Upper lobe of left lung (tissue), 6 donors: ENCODE results near the gene ALAS2. TPM values are rescaled to one million over a fixed set of nuclear protein-coding genes. Genes with fewer than 3 reads are reported as not detected.

ENCODE experiments used
- ATAC-seq, 2 donors: fragments of 200-7000 bp; cut with Tn5 transposase; one replicate each; pipeline ENCODE4 v1.9.1; 2022; ENCODE audit warnings: mild to moderate bottlenecking in 2 of 2, moderate library complexity in 2 of 2; ENCODE audit not compliant: low FRiP score in 2 of 2
- DNase-seq, 2 donors: peaks; one replicate each; pipeline ENCODE4 v3.0.0-alpha.2; 2019 to 2020
- H3K27ac ChIP-seq, 4 donors: fragments of 200-600 bp; sonication (generic); one replicate each; pipeline ENCODE4 v1.5.1; 2016 to 2019
- H3K27me3 ChIP-seq, 4 donors: fragments of 200-600 bp; sonication (generic); one replicate each; pipeline ENCODE4 v1.5.1; 2017 to 2019
- H3K36me3 ChIP-seq, 4 donors: fragments of 200-600 bp; sonication (generic); one replicate each; pipeline ENCODE4 v1.5.1; 2016 to 2019
- H3K4me1 ChIP-seq, 4 donors: fragments of 200-600 bp; sonication (generic); one replicate each; pipeline ENCODE4 v1.5.1; 2018 to 2019
- H3K4me3 ChIP-seq, 4 donors: fragments of 200-600 bp; sonication (generic); one replicate each; pipeline ENCODE4 v1.5.1; 2017 to 2019; ENCODE audit warnings: mild to moderate bottlenecking in 2 of 4, moderate library complexity in 1 of 4
- H3K9me3 ChIP-seq, 4 donors: fragments of 200-600 bp; sonication (generic); one replicate each; pipeline ENCODE4 v1.5.1; 2018 to 2019
- CTCF ChIP-seq, 6 experiments: fragments of 450-650 bp in 4 of 6; fragments of 200-600 bp in 2 of 6; sonication (generic) in 2 of 6; IDR thresholded peaks; one replicate each; pipeline ENCODE4 v1.5.1; 2016 to 2019; ENCODE audit warnings: antibody characterized with exemption in 6 of 6
- EP300 ChIP-seq, 4 donors: sonication (generic); formaldehyde crosslinking; IDR thresholded peaks; one replicate each; pipeline ENCODE4 v1.5.1; 2017; ENCODE audit warnings: antibody characterized with exemption in 4 of 4, control low read depth in 2 of 4
- POLR2A ChIP-seq, 4 donors: fragments of 450-650 bp; IDR thresholded peaks; one replicate each; pipeline ENCODE4 v1.5.1; 2016 to 2017; ENCODE audit warnings: antibody characterized with exemption in 4 of 4, mild to moderate bottlenecking in 2 of 4
- POLR2AphosphoS5 ChIP-seq, 2 donors: sonication (generic); formaldehyde crosslinking; IDR thresholded peaks; one replicate each; pipeline ENCODE4 v1.5.1; 2017; ENCODE audit warnings: antibody characterized with exemption in 2 of 2
- WGBS, 2 donors: methylation state at CpG; one replicate each; pipeline ENCODE4 v1.1.5; 2017 to 2018; 5-methylcytosine and 5-hydroxymethylcytosine counted together
- total RNA-seq, 6 donors: library from RNA; depleted of rRNA in 4 of 6; stranded (reverse); fragments of >200 nt in 4 of 6; gene quantifications; one replicate each; pipeline versions ENCODE4 v1.1.0 to v1.2.1, GENCODE V29; 2016 to 2021
- donor health status: DM: no; HTN: no; CAD: no; lungs with moderate emphysema.
- donor health status: DM: no; HTN: yes; CAD: no; lungs with severe emphysema.

The ALAS2 gene
- total RNA-seq, 6 donors from 2014 or later, result 0.23 to 4.1 (median 2.6) TPM; not detected in 1

DNA sequence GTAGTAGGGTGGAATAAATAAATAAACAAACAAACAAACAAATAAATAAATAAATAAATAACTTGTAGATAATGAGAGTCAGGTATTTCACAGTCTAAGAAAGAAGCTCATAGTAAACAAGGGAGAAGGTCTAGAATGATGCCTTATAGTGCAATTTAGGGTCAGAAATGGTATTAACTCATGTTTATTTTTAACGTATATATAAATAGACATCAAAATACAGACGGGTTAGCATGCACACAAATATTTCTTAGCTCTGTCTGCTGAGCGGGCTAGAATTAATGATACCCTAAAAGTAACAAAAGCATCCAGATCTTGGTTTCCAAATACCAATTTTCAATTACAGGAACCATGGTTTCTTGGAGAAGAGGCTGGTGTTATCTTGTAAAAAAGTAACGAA lies 53.4 kb downstream of the ALAS2 start:
- ATAC-seq, result no peak
- no peak overlapping the region for H3K4me3 ChIP-seq
- DNase-seq, result no peak
- no peaks in the 10 kb centered on the region for H3K27me3 ChIP-seq
- 69 to 86% methylated on average over 4 of the region's 4 CpGs for WGBS, 2 donors
- TF ChIP-seq POLR2A (IDR thresholded peaks at IDR 0.05) (no peak), POLR2AphosphoS5 (IDR thresholded peaks at IDR 0.05) (no peak), EP300 (IDR thresholded peaks at IDR 0.05) (no peak), CTCF (IDR thresholded peaks at IDR 0.05) (no peak)
- H3K36me3 ChIP-seq, result no peaks in the 10 kb centered on the region
- H3K27ac ChIP-seq, result no peak overlapping the region
- H3K4me1 ChIP-seq, result no peaks in the 10 kb centered on the region
- peaks cover 0 to 3% (median 0%) of the 10 kb centered on the region in 4 donors for H3K9me3 ChIP-seq

GRCh38 chrX:54964766-54965497 lies 65.8 kb downstream of the ALAS2 start:
- Histone ChIP-seq H3K27me3 (no peaks in the 10 kb centered on the region), H3K27ac (no peak overlapping the region), H3K36me3 (no peaks in the 10 kb centered on the region), H3K9me3 (no peaks in the 10 kb centered on the region), H3K4me1 (no peaks in the 10 kb centered on the region), H3K4me3 (no peak overlapping the region)
- no peak for DNase-seq
- ATAC-seq, result no peak
- WGBS, 2 donors, result 65 to 87% methylated on average over 4 of the region's 4 CpGs
- no peak for TF ChIP-seq POLR2A (IDR thresholded peaks at IDR 0.05)
- TF ChIP-seq POLR2AphosphoS5 (IDR thresholded peaks at IDR 0.05), result no peak
- TF ChIP-seq EP300 (IDR thresholded peaks at IDR 0.05), result no peak
- no peak for TF ChIP-seq CTCF (IDR thresholded peaks at IDR 0.05)

GRCh38 chrX:54961750-54962149 lies 69.0 kb downstream of the ALAS2 start:
- Histone ChIP-seq H3K36me3 (no peaks in the 10 kb centered on the region), H3K27ac (no peak overlapping the region), H3K27me3 (no peaks in the 10 kb centered on the region), H3K4me3 (no peak overlapping the region), H3K9me3 (no peaks in the 10 kb centered on the region), H3K4me1 (no peaks in the 10 kb centered on the region)
- ATAC-seq (no peak), DNase-seq (no peak)
- WGBS, 2 donors, result 78 to 94% methylated on average over 1 of the region's 1 CpG
- TF ChIP-seq CTCF (IDR thresholded peaks at IDR 0.05) (no peak), POLR2A (IDR thresholded peaks at IDR 0.05) (no peak), POLR2AphosphoS5 (IDR thresholded peaks at IDR 0.05) (no peak)

Other genes starting within 250 kb of the ALAS2 start
- gene ITIH6, start 232.7 kb downstream of the ALAS2 start, total RNA-seq, result not detected
- gene MAGED2, start 223.2 kb downstream of the ALAS2 start, total RNA-seq, result 100 to 1,000 TPM in 5 of 6 donors, 10 to 100 TPM in 1; 85.6 to 120 (median 110) TPM
- gene TRO, start 110.2 kb downstream of the ALAS2 start, total RNA-seq, result 1 to 10 TPM; 2.0 to 9.4 (median 4.8) TPM
- gene PFKFB1, start 36.8 kb downstream of the ALAS2 start, total RNA-seq, result under 1 TPM in 2 of 6 donors, not detected in 4; 0.31 to 0.33 TPM
- 10 to 100 TPM in 4 of 6 donors, 1 to 10 TPM in 2; 9.4 to 17.3 (median 12.9) TPM for gene APEX2, start 30.6 kb downstream of the ALAS2 start, total RNA-seq
- not detected for gene PAGE2B, start 44.1 kb upstream of the ALAS2 start, total RNA-seq
- not detected for gene PAGE2, start 58.0 kb upstream of the ALAS2 start, total RNA-seq
- gene PAGE5, start 189.4 kb upstream of the ALAS2 start, total RNA-seq, result under 1 TPM in 1 of 6 donors, not detected in 5; 0.43 TPM
- gene PAGE3, start 233.9 kb upstream of the ALAS2 start, total RNA-seq, result not detected